Neural cell (in vitro differentiated cells): ENCODE data around the gene GSC2.

Source experiments
- EP300 ChIP-seq: fragments of 450-650 bp; conservative IDR thresholded peaks from 2 replicates; pipeline ENCODE4 v1.6.1; 2014; ENCODE audit warnings: antibody characterized with exemption, mild to moderate bottlenecking, moderate library complexity; ENCODE audit not compliant: poor library complexity, severe bottlenecking
- EZH2 ChIP-seq: fragments of 200-600, 300-800 bp; shearing (Covaris generic), sonication (generic); IDR thresholded peaks from 2 replicates; pipeline ENCODE4 v1.6.1; 2014; ENCODE audit warnings: antibody characterized with exemption, low read length, borderline replicate concordance, mild to moderate bottlenecking; ENCODE audit not compliant: insufficient read depth, poor library complexity, severe bottlenecking
- POLR2AphosphoS5 ChIP-seq: IDR thresholded peaks from 2 replicates; pipeline ENCODE4 v1.6.1; 2012
- TF ChIP-seq, protein P1 (sequence below): IDR thresholded peaks from 2 replicates; pipeline ENCODE4 v1.6.1; 2012; ENCODE audit warnings: borderline replicate concordance
- TF ChIP-seq, protein P2 (sequence below): fragments of 450-650 bp; IDR thresholded peaks from 2 replicates; pipeline ENCODE4 v1.5.1; 2014; ENCODE audit warnings: antibody characterized with exemption, mild to moderate bottlenecking, moderate library complexity; ENCODE audit not compliant: poor library complexity, severe bottlenecking

DNA sequence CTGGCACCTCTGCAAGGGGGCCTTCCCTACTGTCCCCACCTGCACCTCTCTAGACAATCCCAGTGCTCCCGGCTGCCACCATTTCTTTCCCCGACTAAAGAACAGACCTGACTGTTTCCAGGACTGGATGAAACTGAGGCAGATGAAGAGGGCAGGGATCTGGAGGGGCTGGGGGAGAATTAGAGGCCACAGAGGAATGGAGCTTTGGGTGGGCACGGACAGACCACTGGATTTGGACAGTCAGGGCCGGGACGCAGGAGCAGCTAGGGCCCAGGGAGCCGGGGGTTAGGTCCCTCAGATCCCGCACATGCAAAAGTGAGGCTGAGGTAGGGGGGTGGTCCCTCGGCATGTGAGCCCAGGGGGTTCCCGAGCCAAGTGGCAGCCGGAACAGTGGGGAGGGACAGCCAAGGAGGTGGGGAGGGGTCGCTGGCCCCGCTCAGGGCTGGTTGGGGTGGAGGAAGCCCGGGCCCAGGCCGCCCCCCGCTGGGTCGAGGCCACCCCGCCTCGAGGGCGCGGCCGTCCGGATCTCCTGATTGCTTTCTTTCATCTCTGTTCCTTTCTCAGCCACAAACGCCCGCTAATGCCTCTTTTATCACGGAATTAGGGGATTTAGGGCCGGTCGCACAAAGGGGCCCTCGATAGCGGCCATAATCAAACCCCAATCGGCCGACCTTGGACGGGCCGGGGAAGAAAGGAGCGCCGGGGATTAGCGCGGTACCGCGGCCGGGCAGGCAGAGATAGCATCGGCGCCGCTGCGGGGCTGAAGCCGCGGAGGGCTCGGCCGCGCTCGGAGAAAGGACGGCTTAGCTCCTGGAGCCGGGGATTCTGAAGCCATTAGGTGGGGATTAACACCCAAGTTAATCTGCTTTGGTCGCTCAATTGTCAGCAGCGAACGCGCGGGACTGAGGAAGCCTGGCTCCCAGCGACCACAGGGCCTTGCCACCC, 19.2 kb upstream of the GSC2 start:
- TF ChIP-seq, protein P1, sequence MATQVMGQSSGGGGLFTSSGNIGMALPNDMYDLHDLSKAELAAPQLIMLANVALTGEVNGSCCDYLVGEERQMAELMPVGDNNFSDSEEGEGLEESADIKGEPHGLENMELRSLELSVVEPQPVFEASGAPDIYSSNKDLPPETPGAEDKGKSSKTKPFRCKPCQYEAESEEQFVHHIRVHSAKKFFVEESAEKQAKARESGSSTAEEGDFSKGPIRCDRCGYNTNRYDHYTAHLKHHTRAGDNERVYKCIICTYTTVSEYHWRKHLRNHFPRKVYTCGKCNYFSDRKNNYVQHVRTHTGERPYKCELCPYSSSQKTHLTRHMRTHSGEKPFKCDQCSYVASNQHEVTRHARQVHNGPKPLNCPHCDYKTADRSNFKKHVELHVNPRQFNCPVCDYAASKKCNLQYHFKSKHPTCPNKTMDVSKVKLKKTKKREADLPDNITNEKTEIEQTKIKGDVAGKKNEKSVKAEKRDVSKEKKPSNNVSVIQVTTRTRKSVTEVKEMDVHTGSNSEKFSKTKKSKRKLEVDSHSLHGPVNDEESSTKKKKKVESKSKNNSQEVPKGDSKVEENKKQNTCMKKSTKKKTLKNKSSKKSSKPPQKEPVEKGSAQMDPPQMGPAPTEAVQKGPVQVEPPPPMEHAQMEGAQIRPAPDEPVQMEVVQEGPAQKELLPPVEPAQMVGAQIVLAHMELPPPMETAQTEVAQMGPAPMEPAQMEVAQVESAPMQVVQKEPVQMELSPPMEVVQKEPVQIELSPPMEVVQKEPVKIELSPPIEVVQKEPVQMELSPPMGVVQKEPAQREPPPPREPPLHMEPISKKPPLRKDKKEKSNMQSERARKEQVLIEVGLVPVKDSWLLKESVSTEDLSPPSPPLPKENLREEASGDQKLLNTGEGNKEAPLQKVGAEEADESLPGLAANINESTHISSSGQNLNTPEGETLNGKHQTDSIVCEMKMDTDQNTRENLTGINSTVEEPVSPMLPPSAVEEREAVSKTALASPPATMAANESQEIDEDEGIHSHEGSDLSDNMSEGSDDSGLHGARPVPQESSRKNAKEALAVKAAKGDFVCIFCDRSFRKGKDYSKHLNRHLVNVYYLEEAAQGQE: no peak
- TF ChIP-seq, protein P2, sequence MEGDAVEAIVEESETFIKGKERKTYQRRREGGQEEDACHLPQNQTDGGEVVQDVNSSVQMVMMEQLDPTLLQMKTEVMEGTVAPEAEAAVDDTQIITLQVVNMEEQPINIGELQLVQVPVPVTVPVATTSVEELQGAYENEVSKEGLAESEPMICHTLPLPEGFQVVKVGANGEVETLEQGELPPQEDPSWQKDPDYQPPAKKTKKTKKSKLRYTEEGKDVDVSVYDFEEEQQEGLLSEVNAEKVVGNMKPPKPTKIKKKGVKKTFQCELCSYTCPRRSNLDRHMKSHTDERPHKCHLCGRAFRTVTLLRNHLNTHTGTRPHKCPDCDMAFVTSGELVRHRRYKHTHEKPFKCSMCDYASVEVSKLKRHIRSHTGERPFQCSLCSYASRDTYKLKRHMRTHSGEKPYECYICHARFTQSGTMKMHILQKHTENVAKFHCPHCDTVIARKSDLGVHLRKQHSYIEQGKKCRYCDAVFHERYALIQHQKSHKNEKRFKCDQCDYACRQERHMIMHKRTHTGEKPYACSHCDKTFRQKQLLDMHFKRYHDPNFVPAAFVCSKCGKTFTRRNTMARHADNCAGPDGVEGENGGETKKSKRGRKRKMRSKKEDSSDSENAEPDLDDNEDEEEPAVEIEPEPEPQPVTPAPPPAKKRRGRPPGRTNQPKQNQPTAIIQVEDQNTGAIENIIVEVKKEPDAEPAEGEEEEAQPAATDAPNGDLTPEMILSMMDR: no peak
- TF ChIP-seq EZH2 (peak; percentile 60), POLR2AphosphoS5 (no peak), EP300 (no peak)
